ENCODE results near the gene NUP210.

GRCh38 chr3:13268961-13269441, 151.1 kb downstream of the NUP210 start:
- TF ChIP-seq SIN3A (IDR thresholded peaks at IDR 0.05; ENCODE audit: borderline replicate concordance, insufficient read depth, low read length) (no peak), POLR2AphosphoS5 (IDR thresholded peaks at IDR 0.05; ENCODE audit: low read depth, low read length) (no peak), REST (IDR thresholded peaks at IDR 0.05; ENCODE audit: insufficient read depth in 1 of 2, low read depth in 2 of 2, low read length in 2 of 2) (no peak)

Data from PFSK-1 (cell line).